ENCODE results near the gene CFAP61. TPM values are rescaled to one million over a fixed set of nuclear protein-coding genes. Genes with fewer than 3 reads are reported as not detected.
"Not testable (repeated sequence)": the region's sequence is repeated elsewhere in the genome, so short reads cannot be mapped to it uniquely, and the experiment has no call there.

Gene CFAP61
- total RNA-seq, 1 donor from 2014 or later, result 0.45 TPM

- peaks cover 16% of the 10 kb centered on the region for H3K9me3 Mint-ChIP-seq
- no peaks in the 10 kb centered on the region for H3K4me1 Mint-ChIP-seq
- H3K36me3 Mint-ChIP-seq, result no peaks in the 10 kb centered on the region
- no peak for TF ChIP-seq CTCF (IDR thresholded peaks at IDR 0.05; ENCODE audit: unreplicated experiment)
- H3K4me3 Mint-ChIP-seq, result no peak overlapping the region
- H3K27ac Mint-ChIP-seq, result no peak overlapping the region
- H3K27me3 Mint-ChIP-seq (ENCODE audit: low read depth), result peaks cover 14% of the 10 kb centered on the region
- DNase-seq (ENCODE audit: low spot score in 2 of 2, unreplicated experiment in 2 of 2), result no peak
Observed at GRCh38 chr20:20241976-20242375, 189.6 kb downstream of the CFAP61 start.

- not testable (repeated sequence) for H3K27ac Mint-ChIP-seq; DNase-seq (ENCODE audit: low spot score in 2 of 2, unreplicated experiment in 2 of 2); H3K4me3 Mint-ChIP-seq; H3K36me3 Mint-ChIP-seq; H3K4me1 Mint-ChIP-seq
- Mint-ChIP-seq H3K27me3 (ENCODE audit: low read depth) (peaks cover 18% of the 10 kb centered on the region), H3K9me3 (peaks cover 16% of the 10 kb centered on the region)
Observed at GRCh38 chr20:20244384-20244783, 192.1 kb downstream of the CFAP61 start.

- TF ChIP-seq CTCF (IDR thresholded peaks at IDR 0.05; ENCODE audit: unreplicated experiment), result no peak
- Mint-ChIP-seq H3K4me1 (peaks cover 9% of the 10 kb centered on the region), H3K9me3 (peaks cover 16% of the 10 kb centered on the region), H3K36me3 (no peaks in the 10 kb centered on the region), H3K4me3 (no peak overlapping the region), H3K27me3 (ENCODE audit: low read depth) (peaks cover 15% of the 10 kb centered on the region), H3K27ac (no peak overlapping the region)
- DNase-seq (ENCODE audit: low spot score in 2 of 2, unreplicated experiment in 2 of 2), result no peak
Observed at GRCh38 chr20:20246996-20247633, 194.8 kb downstream of the CFAP61 start.

GRCh38 chr20:20248620-20249200, 196.4 kb downstream of the CFAP61 start:
- Mint-ChIP-seq H3K36me3 (no peaks in the 10 kb centered on the region), H3K4me3 (no peak overlapping the region), H3K27ac (no peak overlapping the region), H3K4me1 (peaks cover 9% of the 10 kb centered on the region), H3K27me3 (ENCODE audit: low read depth) (peaks cover 15% of the 10 kb centered on the region), H3K9me3 (peaks cover 13% of the 10 kb centered on the region)
- no peak for TF ChIP-seq CTCF (IDR thresholded peaks at IDR 0.05; ENCODE audit: unreplicated experiment)
- DNase-seq (ENCODE audit: low spot score in 2 of 2, unreplicated experiment in 2 of 2), result no peak

GRCh38 chr20:20251317-20251716, 199.0 kb downstream of the CFAP61 start:
- Mint-ChIP-seq H3K27ac (no peak overlapping the region), H3K4me1 (peaks cover 9% of the 10 kb centered on the region), H3K36me3 (no peaks in the 10 kb centered on the region), H3K27me3 (ENCODE audit: low read depth) (peaks cover 35% of the 10 kb centered on the region), H3K9me3 (no peaks in the 10 kb centered on the region), H3K4me3 (no peak overlapping the region)
- DNase-seq (ENCODE audit: low spot score in 2 of 2, unreplicated experiment in 2 of 2), result no peak
- TF ChIP-seq CTCF (IDR thresholded peaks at IDR 0.05; ENCODE audit: unreplicated experiment), result no peak

- H3K27me3 Mint-ChIP-seq (ENCODE audit: low read depth), result peaks cover 37% of the 10 kb centered on the region
Observed at GRCh38 chr20:20251836-20252235, 199.5 kb downstream of the CFAP61 start.

More at GRCh38 chr20:20251836-20252235, 199.5 kb downstream of the CFAP61 start:
- H3K36me3 Mint-ChIP-seq, result no peaks in the 10 kb centered on the region
- no peak overlapping the region for H3K4me3 Mint-ChIP-seq
- H3K4me1 Mint-ChIP-seq, result peaks cover 9% of the 10 kb centered on the region
- H3K27ac Mint-ChIP-seq, result no peak overlapping the region
- H3K9me3 Mint-ChIP-seq, result no peaks in the 10 kb centered on the region
- no peak for TF ChIP-seq CTCF (IDR thresholded peaks at IDR 0.05; ENCODE audit: unreplicated experiment)
- DNase-seq (ENCODE audit: low spot score in 2 of 2, unreplicated experiment in 2 of 2), result no peak
